OCI-LY1 (cell line): Measurements from ENCODE around the gene SLC26A9.

ENCODE experiments used
- CTCF ChIP-seq: fragments of 200-600 bp; sonication (generic), shearing (Covaris generic); IDR thresholded peaks from 2 replicates; pipeline ENCODE4 v1.5.1; 2017; ENCODE audit warnings: mild to moderate bottlenecking, antibody characterized with exemption, low read length, moderate library complexity, mixed read lengths
- EZH2 ChIP-seq: fragments of 200-600 bp; sonication (generic), shearing (Covaris generic); IDR thresholded peaks from 2 replicates; pipeline ENCODE4 v1.8.0; 2017; ENCODE audit warnings: borderline replicate concordance, mixed run types, mild to moderate bottlenecking, antibody characterized with exemption, low read length, moderate library complexity, mixed read lengths

GRCh38 chr1:205927247-205927646 is 16.0 kb downstream of the SLC26A9 start:
- TF ChIP-seq CTCF = no peak
- TF ChIP-seq EZH2 = no peak
